ENCODE data around the gene TBX18. TPM values are rescaled to one million over a fixed set of nuclear protein-coding genes. Genes with fewer than 3 reads are reported as not detected.

TBX18 gene
- total RNA-seq, result 16.0 and 29.8 TPM in 2 replicates

DNA sequence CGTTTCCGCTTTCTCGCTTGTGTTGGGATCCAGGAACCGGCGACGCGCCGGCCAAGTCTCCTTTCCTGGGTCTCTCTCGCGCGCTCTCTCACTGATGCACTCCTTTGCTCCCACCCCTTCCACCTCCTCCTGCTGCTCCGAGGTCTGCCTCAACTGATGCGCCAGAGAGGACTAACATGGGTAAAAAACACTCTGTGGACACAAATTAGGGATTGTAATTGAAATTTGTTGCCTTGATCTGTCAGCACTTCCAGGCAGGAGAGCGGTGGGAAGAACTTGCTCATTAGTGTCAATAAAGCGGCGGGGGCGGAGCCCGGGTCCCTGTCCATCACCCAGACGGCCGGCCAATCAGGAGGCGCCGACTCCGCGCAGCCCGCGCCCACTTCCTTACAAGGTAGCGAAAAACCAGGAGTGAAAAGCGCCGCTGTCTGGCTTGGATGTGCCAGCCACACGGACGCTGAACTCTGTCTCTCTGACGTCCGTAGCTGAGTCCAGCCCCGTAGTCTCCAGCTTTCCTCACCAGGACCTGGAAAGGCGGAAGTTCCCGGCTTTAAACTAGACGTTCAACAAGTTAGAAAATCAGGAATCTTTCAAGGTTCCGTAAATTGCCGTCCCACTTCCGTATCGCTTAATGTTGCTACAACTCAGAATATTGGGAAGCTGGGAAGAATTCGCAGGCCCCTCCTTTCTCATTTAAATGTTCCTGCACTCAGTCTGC, at the start of gene TBX18:
TSS of gene TBX18 (minus strand) at position 267 of the 718 bp plus-strand sequence. CDS start 417 bp downstream, outside the sequence.

Data from endothelial cell of coronary artery (primary cell).